Tibial artery (tissue), 4 donors: ENCODE results near the gene PARM1.

Experiments used
- DNase-seq, 2 donors: peaks; one replicate each; pipeline ENCODE4 v3.0.0-alpha.2; 2019
- H3K27ac ChIP-seq, 2 donors: fragments of 200-600 bp; sonication (generic) in 1 of 2; 1 replicate in 1 of 2; 2 replicates in 1 of 2; pipeline ENCODE4 v1.5.1; 2018 to 2019; ENCODE audit warnings: mild to moderate bottlenecking in 1 of 2
- H3K27me3 ChIP-seq, 2 donors: fragments of 200-600 bp; sonication (generic) in 1 of 2; one replicate each; pipeline versions ENCODE4 v1.5.1 to v1.6.0; 2016 to 2019
- H3K36me3 ChIP-seq, 3 donors: fragments of 200-600 bp; sonication (generic) in 2 of 3; one replicate each; pipeline ENCODE4 v1.5.1; 2016 to 2019; ENCODE audit warnings: mild to moderate bottlenecking in 2 of 3
- H3K4me1 ChIP-seq, 4 donors: fragments of 200-600 bp; sonication (generic) in 2 of 4; 1 replicate in 3 of 4; 2 replicates in 1 of 4; pipeline ENCODE4 v1.5.1; 2016 to 2019
- H3K4me3 ChIP-seq, 2 donors: fragments of 200-600 bp; sonication (generic) in 1 of 2; 1 replicate in 1 of 2; 2 replicates in 1 of 2; pipeline ENCODE4 v1.5.1; 2018 to 2019; ENCODE audit warnings: mild to moderate bottlenecking in 2 of 2
- H3K9me3 ChIP-seq, 3 donors: fragments of 200-600 bp; sonication (generic) in 1 of 3; one replicate each; pipeline ENCODE4 v1.5.1; 2016 to 2019
- intact Hi-C: fragments of 100-400 bp; cut with DNase I; formaldehyde crosslinking; loops from one replicate; pipeline ENCODE4 v1.15.0; 2023; ENCODE audit warnings: low total_unique reads
- TF ChIP-seq, protein P1 (sequence below), 2 experiments: fragments of 200-600 bp in 1 of 2; fragments of 450-650 bp in 1 of 2; IDR thresholded peaks; one replicate each; pipeline ENCODE4 v1.5.1; 2017 to 2019; ENCODE audit warnings: antibody characterized with exemption in 2 of 2, mild to moderate bottlenecking in 1 of 2, moderate library complexity in 1 of 2

Gene PARM1

DNA sequence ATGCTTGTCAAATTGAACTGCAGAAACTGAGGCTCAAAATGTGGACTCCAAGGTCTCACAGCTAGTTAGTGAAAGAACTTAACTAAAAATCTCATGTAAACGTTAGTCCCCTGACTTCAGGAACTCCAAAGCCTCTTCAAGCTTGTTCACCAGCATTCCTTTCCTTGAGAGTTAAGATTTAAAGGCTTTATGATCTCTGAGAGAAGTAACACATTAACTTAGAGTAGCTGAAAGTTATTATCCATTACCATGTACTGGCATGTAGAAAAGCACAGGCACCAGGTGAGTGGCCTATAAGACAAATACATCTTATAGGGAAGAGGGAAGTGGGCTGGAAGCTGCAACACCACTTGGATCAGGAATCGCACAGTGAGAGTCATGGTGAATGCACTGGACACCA, 15.3 kb downstream of the PARM1 start:
- Histone ChIP-seq H3K36me3 (no peaks in the 10 kb centered on the region), H3K4me1 (peaks cover 0 to 38% (median 4%) of the 10 kb centered on the region in 4 donors), H3K27ac (no peak overlapping the region), H3K4me3 (no peak overlapping the region), H3K9me3 (no peaks in the 10 kb centered on the region), H3K27me3 (no peaks in the 10 kb centered on the region)
- no peak for DNase-seq
- intact Hi-C loops, result no loop called here
- TF ChIP-seq, protein P1, sequence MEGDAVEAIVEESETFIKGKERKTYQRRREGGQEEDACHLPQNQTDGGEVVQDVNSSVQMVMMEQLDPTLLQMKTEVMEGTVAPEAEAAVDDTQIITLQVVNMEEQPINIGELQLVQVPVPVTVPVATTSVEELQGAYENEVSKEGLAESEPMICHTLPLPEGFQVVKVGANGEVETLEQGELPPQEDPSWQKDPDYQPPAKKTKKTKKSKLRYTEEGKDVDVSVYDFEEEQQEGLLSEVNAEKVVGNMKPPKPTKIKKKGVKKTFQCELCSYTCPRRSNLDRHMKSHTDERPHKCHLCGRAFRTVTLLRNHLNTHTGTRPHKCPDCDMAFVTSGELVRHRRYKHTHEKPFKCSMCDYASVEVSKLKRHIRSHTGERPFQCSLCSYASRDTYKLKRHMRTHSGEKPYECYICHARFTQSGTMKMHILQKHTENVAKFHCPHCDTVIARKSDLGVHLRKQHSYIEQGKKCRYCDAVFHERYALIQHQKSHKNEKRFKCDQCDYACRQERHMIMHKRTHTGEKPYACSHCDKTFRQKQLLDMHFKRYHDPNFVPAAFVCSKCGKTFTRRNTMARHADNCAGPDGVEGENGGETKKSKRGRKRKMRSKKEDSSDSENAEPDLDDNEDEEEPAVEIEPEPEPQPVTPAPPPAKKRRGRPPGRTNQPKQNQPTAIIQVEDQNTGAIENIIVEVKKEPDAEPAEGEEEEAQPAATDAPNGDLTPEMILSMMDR (IDR thresholded peaks at IDR 0.05), result no peak

DNA sequence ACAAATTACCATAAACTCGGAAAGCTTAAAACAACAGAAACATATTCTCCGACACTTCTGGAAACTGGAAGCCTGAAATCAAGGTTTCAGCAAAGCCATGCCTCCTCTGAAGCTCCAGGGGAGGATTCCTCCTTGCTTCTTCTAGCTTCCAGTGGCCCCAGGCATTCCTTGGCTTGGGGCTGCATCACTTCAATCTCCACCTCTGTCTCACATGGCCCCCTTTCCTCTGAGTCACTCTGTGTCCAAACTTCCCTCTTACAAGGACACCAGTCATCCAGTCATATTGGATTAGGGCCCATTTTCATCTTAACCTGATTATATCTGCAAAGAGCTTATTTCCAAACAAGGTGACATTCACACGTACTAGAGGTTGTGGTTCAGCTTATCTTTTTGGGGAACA, 17.3 kb downstream of the PARM1 start:
- Histone ChIP-seq H3K9me3 (no peaks in the 10 kb centered on the region), H3K4me1 (peaks cover 0 to 20% (median 0%) of the 10 kb centered on the region in 4 donors), H3K36me3 (no peaks in the 10 kb centered on the region), H3K27ac (no peak overlapping the region), H3K4me3 (no peak overlapping the region), H3K27me3 (no peaks in the 10 kb centered on the region)
- no peak for DNase-seq
- intact Hi-C loops, result no loop called here
- TF ChIP-seq, protein P1 (IDR thresholded peaks at IDR 0.05), result no peak

- intact Hi-C loops, result no loop called here
These were observed 18.0 kb downstream of the PARM1 start for GRCh38 chr4:74950882-74951281.

GRCh38 chr4:74953647-74954046, 20.7 kb downstream of the PARM1 start:
- H3K36me3 ChIP-seq, result no peaks in the 10 kb centered on the region
- H3K4me3 ChIP-seq, result no peak overlapping the region
- no peaks in the 10 kb centered on the region for H3K27me3 ChIP-seq
- intact Hi-C loops, result no loop called here
- DNase-seq, result no peak
- TF ChIP-seq, protein P1 (IDR thresholded peaks at IDR 0.05), result no peak
- no peaks in the 10 kb centered on the region for H3K9me3 ChIP-seq
- H3K4me1 ChIP-seq, result peaks cover 0 to 13% (median 0%) of the 10 kb centered on the region in 4 donors
- H3K27ac ChIP-seq, result no peak overlapping the region

More at GRCh38 chr4:74950882-74951281, 18.0 kb downstream of the PARM1 start:
- H3K36me3 ChIP-seq, result no peaks in the 10 kb centered on the region
- H3K9me3 ChIP-seq, result no peaks in the 10 kb centered on the region
- H3K27ac ChIP-seq, result no peak overlapping the region
- no peak for DNase-seq
- no peaks in the 10 kb centered on the region for H3K27me3 ChIP-seq
- H3K4me1 ChIP-seq, result peaks cover 0 to 14% (median 0%) of the 10 kb centered on the region in 4 donors
- H3K4me3 ChIP-seq, result no peak overlapping the region
- TF ChIP-seq, protein P1 (IDR thresholded peaks at IDR 0.05), result no peak

DNA sequence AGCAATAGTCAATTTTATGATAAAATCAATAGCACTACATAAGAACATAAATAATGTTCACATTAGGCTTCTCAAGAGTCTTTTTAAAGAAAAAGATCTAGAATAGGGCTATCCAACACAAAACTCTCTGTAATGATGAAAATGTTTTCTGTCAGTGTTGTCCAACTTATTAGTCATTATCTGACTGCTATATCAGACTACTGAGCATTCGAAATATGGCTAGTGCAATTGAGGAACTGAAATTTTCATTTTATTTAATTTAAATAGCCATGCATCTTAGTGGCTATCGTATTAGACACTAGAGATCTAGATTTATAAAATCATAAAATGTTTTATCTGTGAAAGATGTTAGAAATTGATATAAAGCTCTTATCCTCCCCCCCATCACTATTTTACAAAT, 26.0 kb downstream of the PARM1 start:
- Histone ChIP-seq H3K4me3 (no peak overlapping the region), H3K27me3 (no peaks in the 10 kb centered on the region), H3K27ac (no peak overlapping the region), H3K36me3 (no peaks in the 10 kb centered on the region), H3K4me1 (peaks cover 0 to 21% (median 0%) of the 10 kb centered on the region in 4 donors), H3K9me3 (no peaks in the 10 kb centered on the region)
- TF ChIP-seq, protein P1 (IDR thresholded peaks at IDR 0.05), result no peak
- intact Hi-C loops, result no loop called here
- DNase-seq, result no peak

GRCh38 chr4:74961230-74961629, 28.3 kb downstream of the PARM1 start:
- Histone ChIP-seq H3K36me3 (no peaks in the 10 kb centered on the region), H3K9me3 (no peaks in the 10 kb centered on the region), H3K4me1 (peaks cover 0 to 36% (median under 1%) of the 10 kb centered on the region in 4 donors), H3K27ac (no peak overlapping the region), H3K4me3 (no peak overlapping the region), H3K27me3 (no peaks in the 10 kb centered on the region)
- DNase-seq, result no peak
- TF ChIP-seq, protein P1 (IDR thresholded peaks at IDR 0.05), result no peak
- intact Hi-C loops, result no loop called here
